Liver (tissue), 9 donors: Measurements from ENCODE around the gene ATP6V0E1. TPM values are rescaled to one million over a fixed set of nuclear protein-coding genes. Genes with fewer than 3 reads are reported as not detected.

ENCODE experiments used
- DNase-seq: peaks from one replicate; pipeline ENCODE4 v3.0.0-alpha.2; 2017; ENCODE audit warnings: low spot score
- H3K27ac ChIP-seq, 2 donors: one replicate each; pipeline ENCODE4 v1.7.0; 2013; ENCODE audit warnings: inconsistent platforms in 2 of 2, low read length in 2 of 2, control low read depth in 1 of 2, low read depth in 1 of 2, mild to moderate bottlenecking in 1 of 2
- H3K27me3 ChIP-seq, 4 donors: one replicate each; pipeline versions ENCODE4 v1.6.1 to v1.7.0; 2013; ENCODE audit warnings: low read length in 3 of 4, inconsistent platforms in 1 of 4, mild to moderate bottlenecking in 1 of 4, moderate library complexity in 1 of 4; ENCODE audit not compliant: control insufficient read depth in 4 of 4, insufficient read depth in 4 of 4
- H3K36me3 ChIP-seq, 4 donors: one replicate each; pipeline versions ENCODE4 v1.6.1 to v1.7.0; 2013; ENCODE audit warnings: low read length in 3 of 4, mild to moderate bottlenecking in 3 of 4, low read depth in 1 of 4, moderate library complexity in 1 of 4; ENCODE audit not compliant: control insufficient read depth in 4 of 4, insufficient read depth in 3 of 4
- H3K4me1 ChIP-seq, 4 donors: one replicate each; pipeline versions ENCODE4 v1.6.1 to v1.7.0; 2013; ENCODE audit warnings: low read length in 3 of 4, mild to moderate bottlenecking in 3 of 4, moderate library complexity in 1 of 4; ENCODE audit not compliant: control insufficient read depth in 4 of 4, insufficient read depth in 4 of 4
- H3K4me3 ChIP-seq, 3 donors: one replicate each; pipeline versions ENCODE4 v1.6.1 to v1.7.0; 2013; ENCODE audit warnings: low read length in 3 of 3, control low read depth in 1 of 3, low read depth in 1 of 3, mild to moderate bottlenecking in 1 of 3
- H3K9ac ChIP-seq, 2 donors: one replicate each; pipeline ENCODE4 v1.7.0; 2013; ENCODE audit warnings: low read length in 2 of 2, mild to moderate bottlenecking in 2 of 2, moderate library complexity in 2 of 2, control low read depth in 1 of 2, low read depth in 1 of 2
- H3K9me3 ChIP-seq, 4 donors: one replicate each; pipeline versions ENCODE4 v1.6.1 to v1.7.0; 2013; ENCODE audit warnings: low read length in 3 of 4; ENCODE audit not compliant: control insufficient read depth in 4 of 4
- ATF3 ChIP-seq: IDR thresholded peaks from 2 replicates; pipeline ENCODE4 v1.6.1; 2016; ENCODE audit warnings: antibody characterized with exemption
- CTCF ChIP-seq: fragments of 150-350 bp; IDR thresholded peaks from 2 replicates; pipeline ENCODE4 v1.5.1; 2017; ENCODE audit warnings: improper control_type of control experiment, low read depth, low read length; ENCODE audit not compliant: missing input control
- EGR1 ChIP-seq, 2 donors: IDR thresholded peaks; 2 replicates each; pipeline ENCODE4 v1.6.1; 2016 to 2018; ENCODE audit warnings: antibody characterized with exemption in 2 of 2, low read depth in 2 of 2
- FOXA2 ChIP-seq: IDR thresholded peaks from 2 replicates; pipeline ENCODE4 v1.6.1; 2016; ENCODE audit warnings: antibody characterized with exemption
- HNF4A ChIP-seq, 2 donors: conservative IDR thresholded peaks; 2 replicates each; pipeline ENCODE4 v1.6.1; 2016; ENCODE audit warnings: antibody characterized with exemption in 2 of 2, mild to moderate bottlenecking in 2 of 2
- HNF4G ChIP-seq: IDR thresholded peaks from 2 replicates; pipeline ENCODE4 v1.6.1; 2016; ENCODE audit warnings: antibody characterized with exemption
- NR2F2 ChIP-seq: IDR thresholded peaks from 2 replicates; pipeline ENCODE4 v1.6.1; 2016; ENCODE audit warnings: antibody characterized with exemption
- RAD21 ChIP-seq, 2 donors: IDR thresholded peaks; 2 replicates each; pipeline ENCODE4 v1.6.1; 2016; ENCODE audit warnings: antibody characterized with exemption in 2 of 2, mild to moderate bottlenecking in 2 of 2
- REST ChIP-seq: IDR thresholded peaks from 2 replicates; pipeline ENCODE4 v1.6.1; 2016; ENCODE audit warnings: antibody characterized with exemption, mild to moderate bottlenecking
- RXRA ChIP-seq, 2 donors: IDR thresholded peaks; 2 replicates each; pipeline ENCODE4 v1.6.1; 2017 to 2018; ENCODE audit warnings: antibody characterized with exemption in 2 of 2, mild to moderate bottlenecking in 1 of 2
- WGBS: extraction: QIAGEN DNeasy Blood & Tissue Kit; methylation state at CpG from one replicate; pipeline ENCODE4 v1.1.7; 2013; 5-methylcytosine and 5-hydroxymethylcytosine counted together
- polyA plus RNA-seq, 2 donors: library from polyadenylated mRNA; stranded (reverse) in 1 of 2; unstranded in 1 of 2; fragments of 200-250 nt in 1 of 2; fragments of >200 nt in 1 of 2; fragmentation: Nextera tagmentation in 1 of 2; extraction: Ambion mirVana in 1 of 2; gene quantifications; one replicate each; pipeline versions ENCODE4 v1.2.1 to v1.2.3, GENCODE V29; 2013 to 2015
- total RNA-seq, 2 donors: library from RNA; depleted of rRNA; stranded (reverse); fragments of >200 nt; gene quantifications; one replicate each; pipeline ENCODE4 v1.2.3, GENCODE V29; 2014
- TF ChIP-seq, protein P1 (sequence below): IDR thresholded peaks from 2 replicates; pipeline ENCODE4 v1.6.1; 2016; ENCODE audit warnings: antibody characterized with exemption
- donor health status: healthy.
- donor health status: healthy.
- donor health status: healthy.
- donor health status: healthy.
- donor health status: healthy.

ATP6V0E1 gene
- total and polyA plus RNA-seq, 4 donors: 56.6 to 396 (median 111) TPM

DNA sequence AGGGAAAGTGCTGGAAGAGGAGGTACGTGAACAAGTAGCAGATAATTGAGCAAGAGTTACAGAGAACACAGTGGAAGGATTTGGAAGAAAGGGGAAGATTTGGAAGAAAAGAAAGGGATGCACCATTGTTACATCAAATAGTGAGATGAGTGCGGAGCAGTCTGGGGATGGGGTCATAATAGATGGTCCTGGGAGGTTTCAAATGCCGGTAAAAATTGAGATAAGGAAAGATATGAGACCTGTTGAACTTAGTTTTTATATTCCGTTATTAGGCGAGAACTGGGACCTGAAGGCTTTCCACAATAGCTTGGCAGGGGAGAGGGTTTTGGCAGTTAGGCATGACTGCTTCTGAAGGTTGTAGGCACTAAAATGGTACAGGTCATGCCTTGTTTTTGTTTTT lies 20.9 kb downstream of the ATP6V0E1 start:
- H3K9ac ChIP-seq: no peak overlapping the region
- H3K4me3 ChIP-seq: no peak overlapping the region
- no peak overlapping the region for H3K27ac ChIP-seq
- no peak for DNase-seq
- WGBS: 94% methylated on average over 5 of the region's 5 CpGs
- H3K36me3 ChIP-seq: no peaks in the 10 kb centered on the region
- no peak for TF ChIP-seq HNF4G
- TF ChIP-seq EGR1 (IDR thresholded peaks at IDR 0.05; ENCODE audit: low read depth in 2 of 2): no peak
- no peaks in the 10 kb centered on the region for H3K27me3 ChIP-seq
- H3K9me3 ChIP-seq: no peaks in the 10 kb centered on the region
- peaks cover 0 to 12% (median 2%) of the 10 kb centered on the region in 4 donors for H3K4me1 ChIP-seq

GRCh38 chr5:173010021-173010420 lies 26.4 kb downstream of the ATP6V0E1 start:
- Histone ChIP-seq H3K27ac (no peak overlapping the region), H3K36me3 (no peaks in the 10 kb centered on the region), H3K9me3 (no peaks in the 10 kb centered on the region), H3K4me1 (peaks cover 2 to 9% (median 6%) of the 10 kb centered on the region in 4 donors), H3K27me3 (no peaks in the 10 kb centered on the region), H3K4me3 (no peak overlapping the region), H3K9ac (no peak overlapping the region)
- DNase-seq: no peak
- WGBS: 94% methylated on average over 6 of the region's 6 CpGs
- TF ChIP-seq ATF3 (no peak), EGR1 (IDR thresholded peaks at IDR 0.05; ENCODE audit: low read depth in 2 of 2) (no peak), CTCF (no peak)
- TF ChIP-seq, protein P1, sequence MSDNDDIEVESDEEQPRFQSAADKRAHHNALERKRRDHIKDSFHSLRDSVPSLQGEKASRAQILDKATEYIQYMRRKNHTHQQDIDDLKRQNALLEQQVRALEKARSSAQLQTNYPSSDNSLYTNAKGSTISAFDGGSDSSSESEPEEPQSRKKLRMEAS: no peak

DNA sequence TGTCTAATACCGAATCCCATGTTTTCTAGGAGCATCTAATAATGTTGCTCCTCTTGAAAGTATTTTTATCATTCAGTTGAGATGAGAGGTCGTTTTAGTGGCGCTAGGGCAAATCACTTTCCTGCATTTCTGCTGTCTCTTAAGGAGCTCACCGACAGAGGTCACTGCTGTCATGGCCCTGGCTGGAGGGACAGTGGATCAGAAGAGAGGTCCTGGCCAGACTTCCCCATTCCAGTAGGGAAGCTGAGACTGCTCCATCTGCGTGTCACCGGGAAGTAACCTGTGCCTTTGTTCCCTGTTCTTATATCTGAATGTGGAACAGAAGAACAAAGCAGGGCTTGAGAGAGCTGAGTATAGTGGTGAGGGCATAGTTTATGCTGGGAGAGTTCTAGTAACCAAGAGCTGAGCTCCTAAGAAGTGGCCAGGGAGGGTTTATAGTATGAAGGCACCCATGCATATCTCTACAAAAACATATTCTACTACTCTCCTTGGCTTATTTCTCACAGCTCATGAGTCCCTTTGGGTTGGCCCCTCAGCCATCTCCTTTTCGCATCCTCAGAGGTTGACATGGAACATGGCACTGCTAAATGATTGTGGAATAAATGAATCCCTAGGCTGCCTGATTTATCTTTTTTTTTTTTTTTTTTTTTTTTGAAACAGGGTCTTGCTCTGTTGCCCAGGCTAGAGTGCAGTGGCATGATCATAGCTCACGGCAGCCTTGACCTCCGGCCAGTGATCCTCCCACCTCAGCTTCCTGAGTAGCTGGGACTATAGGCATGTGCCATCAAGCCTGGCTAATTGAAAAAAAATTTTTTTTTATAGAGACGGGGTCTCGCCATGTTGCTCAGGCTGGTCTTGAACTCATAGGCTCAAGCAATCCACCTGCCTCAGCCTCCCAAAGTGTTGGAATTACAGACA lies 27.2 kb downstream of the ATP6V0E1 start:
- Histone ChIP-seq H3K27ac (no peak overlapping the region), H3K9ac (no peak overlapping the region)
- DNase-seq: no peak

More for the DNA sequence above, 27.2 kb downstream of the ATP6V0E1 start:
- H3K27me3 ChIP-seq: no peaks in the 10 kb centered on the region
- no peaks in the 10 kb centered on the region for H3K36me3 ChIP-seq
- no peak overlapping the region for H3K4me3 ChIP-seq
- H3K9me3 ChIP-seq: no peaks in the 10 kb centered on the region
- whole genome bisulfite sequencing: 73% methylated on average over 11 of the region's 11 CpGs
- H3K4me1 ChIP-seq: peaks cover 2 to 15% (median 9%) of the 10 kb centered on the region in 4 donors
- TF ChIP-seq ATF3 (no peak), FOXA2 (no peak), CTCF (peak; percentile 42), RAD21 (IDR thresholded peaks at IDR 0.05) (peak; percentile 80 to 85), RXRA (IDR thresholded peaks at IDR 0.05) (peak in 1 of 2 donors; percentile 23), NR2F2 (peak; percentile 37), HNF4A (conservative IDR thresholded peaks at IDR 0.05) (peak in 1 of 2 donors; percentile 10), REST (no peak)
